GM12872 (cell line): ENCODE data around the gene SUPT6H.

Source experiments
- CTCF ChIP-seq: IDR thresholded peaks from 3 replicates; pipeline ENCODE4 v1.5.1; 2011; ENCODE audit warnings: low read depth, mild to moderate bottlenecking, low read length, moderate library complexity; ENCODE audit not compliant: insufficient read depth

SUPT6H gene

GRCh38 chr17:28740406-28741357 lies 78.7 kb downstream of the SUPT6H start:
- no peak for TF ChIP-seq CTCF

- no peak for TF ChIP-seq CTCF
These were observed 79.6 kb downstream of the SUPT6H start for GRCh38 chr17:28741358-28742349.

GRCh38 chr17:28743243-28744103 lies 81.5 kb downstream of the SUPT6H start, which contains the start of gene TRAF4:
Gene TRAF4, plus strand, starts transcription at chr17:28744011. Its CDS starts 102 bp downstream, at chr17:28744113.
- TF ChIP-seq CTCF, result no peak

GRCh38 chr17:28744104-28744971 lies 82.3 kb downstream of the SUPT6H start:
- no peak for TF ChIP-seq CTCF

GRCh38 chr17:28744972-28745785 lies 83.2 kb downstream of the SUPT6H start:
- no peak for TF ChIP-seq CTCF
